Stimulated activated CD4-positive, alpha-beta T cell treated with anti-CD3 and anti-CD28 coated beads, TNF-alpha, amount 100 ng/mL, for 1 hour (primary cell): ENCODE measurements around the gene ENPP3.

Source experiments
- DNase-seq, 3 donors: peaks; one replicate each; pipeline ENCODE4 v3.0.0-alpha.2; 2020; ENCODE audit warnings: low read depth in 3 of 3, low spot score in 1 of 3

The ENPP3 gene

GRCh38 chr6:131636880-131637792, at the start of gene ENPP3:
ENPP3 (plus strand) TSS chr6:131637302; CDS start chr6:131637385, 83 bp downstream.
- DNase-seq = no peak

DNA sequence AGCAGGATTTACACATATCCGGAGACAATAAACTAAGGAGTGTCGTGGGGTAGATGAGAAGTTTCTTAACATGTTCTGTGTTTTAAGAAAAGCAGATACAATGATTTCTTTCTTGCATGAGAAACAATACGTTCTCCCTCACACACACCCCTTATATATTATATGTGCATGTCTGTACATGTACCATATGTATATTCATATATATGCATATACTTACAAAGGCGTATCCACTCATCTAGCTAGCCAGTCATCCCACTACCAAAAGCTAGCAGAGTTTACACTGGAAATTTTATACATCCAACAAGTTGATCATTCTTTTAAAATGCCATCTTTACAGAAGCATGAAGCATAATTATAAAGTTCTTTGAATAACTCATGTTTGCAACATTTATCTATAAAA, 49.2 kb upstream of the ENPP3 start:
- DNase-seq = no peak

DNA sequence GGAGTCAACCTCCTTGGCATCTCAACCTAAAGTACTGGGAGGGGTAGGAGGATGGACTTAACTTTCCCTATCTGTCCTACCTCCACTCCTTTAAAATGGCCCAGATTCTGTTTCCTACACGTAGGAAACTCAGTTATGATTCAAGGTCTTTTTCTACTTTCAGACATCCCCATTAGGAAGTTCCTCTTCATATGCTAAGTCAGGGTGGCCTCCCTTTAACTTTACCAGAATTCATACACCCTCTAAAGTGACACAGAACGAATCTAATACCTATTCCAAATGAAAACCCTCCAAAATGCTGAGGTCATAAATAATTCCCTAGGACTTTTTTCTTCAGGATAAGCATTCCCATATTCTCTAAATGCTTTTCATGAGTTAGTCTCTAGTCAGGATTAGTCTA, 48.5 kb upstream of the ENPP3 start:
- no peak for DNase-seq

DNA sequence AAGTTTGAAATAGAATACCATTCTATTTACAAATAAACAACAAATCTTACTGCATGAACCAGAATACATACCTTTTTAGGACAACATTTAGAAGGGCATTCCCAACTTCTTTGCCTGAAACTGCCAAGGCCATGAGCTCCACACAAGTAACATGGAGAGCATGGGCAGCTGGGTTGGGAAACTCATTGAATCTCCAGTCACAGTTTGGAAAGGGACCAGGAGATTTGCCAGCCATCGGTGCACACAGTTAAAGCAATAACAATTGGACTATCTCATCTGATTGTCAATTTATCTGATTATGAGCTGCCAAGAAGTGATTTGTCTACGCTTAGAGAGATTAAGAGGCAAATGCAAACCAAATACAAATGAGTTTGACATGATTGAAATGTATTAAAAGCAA, 44.2 kb upstream of the ENPP3 start:
- no peak for DNase-seq

DNA sequence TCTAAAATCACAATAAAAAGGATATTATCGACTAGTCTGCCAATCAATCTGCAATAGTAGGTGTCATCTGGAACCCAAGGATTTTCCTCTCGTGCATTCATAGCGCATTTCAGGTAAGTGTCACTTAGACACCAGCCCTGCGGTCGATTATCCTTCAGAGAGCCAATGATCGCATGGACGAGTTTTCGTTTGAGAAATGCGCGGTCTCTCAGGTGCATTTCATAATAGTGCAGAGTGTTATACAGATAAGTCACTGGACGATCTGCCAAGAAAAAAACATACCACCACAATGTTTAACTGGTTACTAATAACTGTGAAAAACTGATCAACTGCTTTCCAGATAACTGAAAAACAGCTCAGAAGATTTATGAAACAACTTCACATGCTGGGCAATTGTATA, 43.0 kb upstream of the ENPP3 start:
- DNase-seq = no peak

DNA sequence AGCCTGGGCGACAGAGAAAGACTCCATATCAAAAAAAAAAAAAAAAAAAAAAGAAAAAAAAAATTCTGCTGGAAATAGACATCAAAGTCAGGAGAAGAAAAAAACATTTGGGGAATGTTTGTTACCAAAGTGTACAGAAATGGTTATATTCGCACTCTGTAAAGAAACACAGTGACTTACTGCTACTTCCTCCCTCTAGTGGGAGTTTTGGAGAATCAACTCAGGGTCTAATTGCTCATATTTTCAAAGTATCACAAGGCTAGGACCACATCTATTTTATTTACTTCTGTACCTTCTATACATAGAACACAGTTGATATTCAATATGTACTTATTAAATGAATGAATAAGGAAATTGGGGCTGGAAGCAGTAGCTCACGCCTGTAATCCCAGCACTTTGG, 39.7 kb upstream of the ENPP3 start:
- DNase-seq = no peak

DNA sequence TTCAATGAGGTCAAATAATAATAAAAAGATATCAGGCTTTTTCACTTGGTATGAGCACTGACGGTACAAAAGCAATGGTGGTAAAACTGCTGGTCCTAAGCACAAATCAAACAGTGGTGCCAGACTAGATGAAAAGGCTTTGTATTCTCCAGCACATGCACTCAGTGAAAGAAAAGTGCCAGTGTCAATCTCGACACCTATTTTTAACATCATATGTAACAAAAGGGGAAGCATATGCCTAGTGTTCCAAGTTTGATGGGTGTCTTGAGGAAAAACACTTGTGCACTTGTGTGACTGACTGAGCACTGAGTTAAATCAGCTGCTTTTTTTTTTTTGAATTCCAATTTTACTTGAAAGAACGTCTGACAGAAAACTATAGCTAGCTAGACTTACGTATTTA, 36.4 kb upstream of the ENPP3 start:
- DNase-seq = no peak

GRCh38 chr6:131602781-131603312, 34.3 kb upstream of the ENPP3 start:
- DNase-seq = no peak

DNA sequence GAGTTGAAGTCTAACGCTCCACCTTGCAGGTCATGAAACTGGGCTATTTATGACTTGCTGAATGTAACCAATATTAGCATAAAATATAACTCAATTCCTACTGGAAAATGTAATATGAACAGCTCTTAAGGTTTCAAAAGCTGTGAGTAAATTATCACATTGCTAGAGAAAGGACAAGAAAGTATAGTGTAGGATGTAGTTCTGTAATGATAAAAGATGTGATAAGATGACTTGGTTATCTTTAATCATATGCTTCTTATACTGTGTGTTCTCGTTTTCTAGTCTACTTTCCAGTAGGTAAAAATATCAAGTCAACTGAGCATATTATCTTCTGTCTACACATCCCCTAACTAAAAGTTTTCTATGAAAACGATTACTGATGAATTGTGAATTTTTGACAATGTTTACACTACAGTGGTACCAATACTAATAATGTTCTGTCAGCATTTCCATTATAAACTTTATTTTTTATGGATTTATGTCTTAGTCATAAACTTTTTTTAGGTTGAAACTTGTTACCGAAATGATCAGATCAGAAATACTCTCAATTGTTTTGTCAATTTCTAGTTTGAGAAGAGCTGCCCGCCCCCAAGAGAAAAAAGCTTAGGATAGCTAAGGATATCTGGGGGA, 23.7 kb upstream of the ENPP3 start:
- DNase-seq = no peak

- DNase-seq = no peak
Observed at GRCh38 chr6:131615275-131615674, 21.8 kb upstream of the ENPP3 start.

DNA sequence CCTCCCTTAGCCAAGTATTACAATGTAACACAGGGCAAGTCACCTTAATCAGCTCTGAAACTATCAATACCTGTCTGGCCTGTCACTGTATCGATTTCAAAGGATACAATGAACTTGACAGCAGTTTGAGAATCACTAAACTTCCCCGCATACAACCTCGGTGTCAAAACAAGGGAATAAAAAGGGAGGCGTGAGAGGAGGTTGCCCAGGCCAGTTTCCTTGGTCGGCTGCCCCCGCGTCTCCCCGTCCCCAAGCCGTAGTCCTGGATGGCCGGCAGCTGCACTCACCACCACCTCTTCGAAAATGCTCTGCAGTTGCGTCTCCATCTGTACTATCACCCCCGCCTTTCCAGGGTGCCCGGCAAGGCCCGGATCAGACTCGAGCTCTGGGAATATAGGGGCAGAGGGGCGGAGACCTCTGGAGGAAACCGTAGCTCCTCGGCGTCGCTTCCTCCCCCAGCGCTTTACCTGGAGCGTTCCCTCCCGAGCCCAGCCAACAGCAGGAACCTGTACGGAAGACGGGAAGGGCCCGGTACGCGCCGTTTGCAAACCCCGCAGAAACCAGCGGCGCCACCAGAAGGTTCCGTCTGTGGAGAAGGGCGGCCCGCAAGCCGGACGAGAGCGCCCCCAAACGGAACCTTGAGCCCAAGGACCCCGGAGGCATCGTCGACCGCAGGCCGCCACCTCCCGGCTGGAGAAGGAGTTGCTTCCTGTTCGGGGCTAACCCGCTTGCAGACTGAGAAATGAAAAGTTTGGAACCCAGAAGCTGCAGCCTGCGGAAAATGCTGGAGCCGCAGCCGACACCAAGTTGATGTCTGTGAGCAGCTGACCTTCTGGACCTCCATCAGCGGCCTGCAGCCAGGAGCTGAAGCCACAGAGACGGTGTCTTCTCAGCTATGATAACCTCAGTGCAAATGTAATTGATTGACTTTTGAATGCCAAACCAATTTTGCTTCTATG, 9.1 kb upstream of the ENPP3 start, which contains the start of gene MED23:
TSS of gene MED23 (minus strand) at position 519 of the 959 bp plus-strand sequence. CDS start at position 326, 193 bp downstream.
- peak; percentile 79 to 99 (median 95) for DNase-seq

DNA sequence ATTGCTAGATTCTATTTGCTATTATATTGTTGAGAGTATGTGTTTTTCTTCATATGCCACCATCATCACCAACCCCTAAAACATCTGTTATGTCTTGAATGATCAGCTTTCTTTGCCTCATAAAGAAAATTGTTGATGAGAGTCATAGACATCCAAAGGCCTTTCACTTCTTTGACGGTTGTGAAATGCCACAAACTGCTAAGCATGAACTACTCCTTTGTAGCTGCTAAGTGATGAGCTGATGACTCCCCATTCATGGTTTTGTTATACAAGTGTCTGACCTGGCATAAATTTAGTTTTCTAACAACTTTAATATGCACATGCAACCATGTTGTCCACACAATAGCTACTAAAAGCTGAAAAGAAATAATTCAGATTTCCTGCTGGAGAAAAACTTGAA, 8.4 kb upstream of the ENPP3 start:
- DNase-seq = no peak

DNA sequence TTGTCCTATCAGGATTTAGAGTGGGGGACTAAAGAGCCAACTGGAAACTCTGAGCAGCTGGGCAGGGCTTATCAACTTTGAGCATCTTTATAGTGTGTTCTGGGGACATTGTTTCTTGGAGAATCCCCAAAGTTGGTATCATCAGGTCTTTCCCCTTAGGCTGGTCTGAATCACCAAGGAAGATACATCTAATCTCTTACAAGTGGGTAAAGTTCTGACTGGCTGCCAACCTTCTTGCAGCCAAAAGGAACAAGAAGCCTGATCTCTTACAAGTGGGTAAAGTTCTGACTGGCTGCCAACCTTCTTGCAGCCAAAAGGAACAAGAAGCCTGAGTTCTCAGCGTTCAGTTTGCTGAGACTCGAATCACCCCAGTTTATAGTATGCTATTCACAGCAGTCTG, 7.5 kb upstream of the ENPP3 start:
- no peak for DNase-seq

GRCh38 chr6:131631625-131632289, 5.3 kb upstream of the ENPP3 start:
- no peak for DNase-seq

DNA sequence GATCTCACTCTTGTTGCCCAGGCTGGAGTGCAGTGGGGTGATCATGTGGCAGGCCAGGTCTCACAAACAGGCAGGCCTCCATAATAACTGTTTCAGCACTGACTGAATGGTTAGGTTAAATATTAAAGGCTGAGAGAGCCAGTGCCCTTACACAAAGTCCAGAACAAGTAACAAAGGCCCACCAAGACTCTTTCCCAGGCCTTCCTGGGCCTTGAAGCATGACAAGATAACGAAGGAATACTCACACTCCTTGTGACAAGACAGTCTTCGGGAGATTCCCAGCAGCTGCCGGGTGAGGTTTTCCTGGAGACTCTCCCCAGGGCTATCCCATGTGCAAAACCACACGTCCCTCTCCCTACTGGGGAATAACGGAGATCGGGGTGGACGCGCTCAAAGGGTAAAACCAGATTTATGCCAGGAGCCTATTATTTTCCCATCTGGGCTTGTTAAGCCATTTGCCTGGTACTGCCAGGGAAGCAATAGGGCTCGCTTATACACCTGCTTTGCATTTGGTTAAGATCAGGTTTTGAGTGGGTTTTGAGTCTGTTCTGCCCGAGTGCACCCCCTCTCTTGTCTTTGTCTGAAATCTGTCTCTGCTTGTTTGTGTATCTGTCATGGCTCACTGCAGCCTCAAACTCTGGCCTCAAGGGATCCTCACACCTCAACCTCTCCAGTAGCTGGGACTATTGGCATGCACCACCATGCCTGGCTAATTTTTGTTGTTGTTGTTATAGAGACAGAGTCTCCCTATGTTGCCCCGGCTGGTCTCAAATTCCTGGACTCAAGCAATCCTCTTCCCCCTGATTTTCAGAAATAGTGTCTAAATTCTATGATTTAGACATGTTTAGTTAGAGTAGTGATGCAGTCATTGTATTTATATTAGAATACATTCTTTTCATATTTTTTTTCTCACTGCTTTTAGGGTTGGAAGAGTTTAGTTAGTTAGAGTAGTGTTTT, 1.4 kb upstream of the ENPP3 start:
- DNase-seq = no peak

- DNase-seq = no peak
Observed at GRCh38 chr6:131638013-131638412, 911 bp downstream of the ENPP3 start.

- no peak for DNase-seq
Observed at GRCh38 chr6:131640100-131640499, 3.0 kb downstream of the ENPP3 start.

DNA sequence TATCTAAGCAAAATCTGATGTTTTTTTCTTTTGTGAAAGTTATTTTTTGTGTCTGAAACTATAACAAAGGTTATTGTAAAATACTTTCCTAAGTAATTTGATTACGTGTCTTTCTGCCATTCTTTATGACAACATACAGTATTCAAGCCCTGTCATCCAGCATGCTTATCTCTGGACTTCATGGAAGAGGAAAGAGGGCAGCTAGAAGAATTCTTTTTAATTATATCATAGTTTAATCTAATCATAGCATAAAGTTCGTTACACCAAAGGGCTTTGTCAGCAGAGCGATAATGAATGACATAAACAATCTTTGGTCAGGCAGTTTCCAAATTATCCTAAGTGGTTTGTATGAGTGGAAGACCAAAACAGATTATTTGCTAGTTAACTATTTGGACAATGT, 3.5 kb downstream of the ENPP3 start:
- DNase-seq = no peak

DNA sequence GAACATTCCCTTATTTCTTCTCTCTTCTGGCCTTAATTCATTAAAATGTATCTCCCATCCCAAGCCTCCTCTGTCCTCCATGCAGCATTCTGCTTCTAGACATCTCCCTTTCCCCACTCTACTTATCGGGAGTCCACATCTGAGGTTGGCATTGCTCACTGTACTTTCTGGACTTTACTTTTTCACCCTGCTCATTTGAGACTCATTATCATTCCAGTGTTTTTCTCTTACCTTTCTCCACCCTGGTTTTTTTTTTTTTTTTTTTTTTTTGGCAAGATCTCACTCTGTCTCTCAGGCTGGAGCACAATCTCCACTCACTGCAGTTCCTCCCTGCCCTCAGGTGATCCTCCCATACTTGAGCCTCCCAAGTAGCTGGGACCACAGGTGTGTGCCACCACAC, 4.5 kb downstream of the ENPP3 start:
- DNase-seq = no peak
